ES-I3 (cell line): ENCODE measurements around the gene TPM1.

Experiments
- H3K36me3 ChIP-seq: 2 replicates; pipeline ENCODE4 v1.6.1; 2013; ENCODE audit warnings: mild to moderate bottlenecking, low read length, control low read depth, moderate library complexity; ENCODE audit not compliant: insufficient read depth
- H3K4me1 ChIP-seq: 2 replicates; pipeline ENCODE4 v1.6.1; 2013; ENCODE audit warnings: mild to moderate bottlenecking, control low read depth, low read length; ENCODE audit not compliant: insufficient read depth
- H3K9ac ChIP-seq: 2 replicates; pipeline ENCODE4 v1.6.1; 2013; ENCODE audit warnings: low read depth, mild to moderate bottlenecking, low read length, moderate library complexity
- H3K9me3 ChIP-seq: 2 replicates; pipeline ENCODE4 v1.6.1; 2013; ENCODE audit warnings: mild to moderate bottlenecking, low read length, moderate library complexity; ENCODE audit not compliant: control insufficient read depth, insufficient read depth

TPM1 gene

GRCh38 chr15:63075984-63076713, 33.6 kb downstream of the TPM1 start:
- H3K9me3 ChIP-seq, result no peaks in the 10 kb centered on the region
- no peaks in the 10 kb centered on the region for H3K36me3 ChIP-seq
- 0 out of 2 replicates have a peak overlapping the region, but pooled peaks have one; percentile 1 for H3K9ac ChIP-seq
- H3K4me1 ChIP-seq, result peaks cover 56% of the 10 kb centered on the region

- Histone ChIP-seq H3K9me3 (no peaks in the 10 kb centered on the region), H3K36me3 (no peaks in the 10 kb centered on the region), H3K4me1 (peaks cover 60% of the 10 kb centered on the region), H3K9ac (peak overlapping the region; percentile 4; the same call in 1 of the 2 replicates)
Observed at GRCh38 chr15:63076714-63077046, 34.1 kb downstream of the TPM1 start.

GRCh38 chr15:63077952-63078351, 35.4 kb downstream of the TPM1 start:
- Histone ChIP-seq H3K4me1 (peaks cover 73% of the 10 kb centered on the region), H3K36me3 (no peaks in the 10 kb centered on the region), H3K9ac (peak overlapping the region; percentile 3; the same call in 1 of the 2 replicates), H3K9me3 (no peaks in the 10 kb centered on the region)

GRCh38 chr15:63079947-63080626, 37.5 kb downstream of the TPM1 start:
- Histone ChIP-seq H3K4me1 (peaks cover 69% of the 10 kb centered on the region), H3K9me3 (no peaks in the 10 kb centered on the region), H3K36me3 (no peaks in the 10 kb centered on the region), H3K9ac (peak overlapping the region; percentile 1; the same call in 1 of the 2 replicates)

- no peak overlapping the region for H3K9ac ChIP-seq
- H3K9me3 ChIP-seq, result no peaks in the 10 kb centered on the region
- peaks cover 63% of the 10 kb centered on the region for H3K4me1 ChIP-seq
- H3K36me3 ChIP-seq, result no peaks in the 10 kb centered on the region
Observed at GRCh38 chr15:63080634-63081250, 38.2 kb downstream of the TPM1 start.

GRCh38 chr15:63082366-63082765, 39.8 kb downstream of the TPM1 start:
- Histone ChIP-seq H3K36me3 (no peaks in the 10 kb centered on the region), H3K4me1 (peaks cover 56% of the 10 kb centered on the region), H3K9me3 (no peaks in the 10 kb centered on the region), H3K9ac (no peak overlapping the region)

GRCh38 chr15:63083044-63083443, 40.5 kb downstream of the TPM1 start:
- H3K9ac ChIP-seq, result no peak overlapping the region
- peaks cover 51% of the 10 kb centered on the region for H3K4me1 ChIP-seq
- no peaks in the 10 kb centered on the region for H3K36me3 ChIP-seq
- no peaks in the 10 kb centered on the region for H3K9me3 ChIP-seq

- no peaks in the 10 kb centered on the region for H3K36me3 ChIP-seq
- no peaks in the 10 kb centered on the region for H3K9me3 ChIP-seq
- peaks cover 50% of the 10 kb centered on the region for H3K4me1 ChIP-seq
- H3K9ac ChIP-seq, result no peak overlapping the region
Observed at GRCh38 chr15:63083541-63083940, 41.0 kb downstream of the TPM1 start.

- Histone ChIP-seq H3K9me3 (no peaks in the 10 kb centered on the region), H3K4me1 (peaks cover 58% of the 10 kb centered on the region), H3K36me3 (no peaks in the 10 kb centered on the region), H3K9ac (no peak overlapping the region)
Observed at GRCh38 chr15:63084806-63085205, 42.3 kb downstream of the TPM1 start.

- H3K36me3 ChIP-seq, result no peaks in the 10 kb centered on the region
- peaks cover 59% of the 10 kb centered on the region for H3K4me1 ChIP-seq
- H3K9me3 ChIP-seq, result no peaks in the 10 kb centered on the region
- H3K9ac ChIP-seq, result no peak overlapping the region
Observed at GRCh38 chr15:63085289-63085688, 42.7 kb downstream of the TPM1 start.

- H3K9ac ChIP-seq, result no peak overlapping the region
- no peaks in the 10 kb centered on the region for H3K9me3 ChIP-seq
- H3K36me3 ChIP-seq, result no peaks in the 10 kb centered on the region
- H3K4me1 ChIP-seq, result peaks cover 55% of the 10 kb centered on the region
Observed at GRCh38 chr15:63086271-63086670, 43.7 kb downstream of the TPM1 start.

- Histone ChIP-seq H3K36me3 (no peaks in the 10 kb centered on the region), H3K9ac (no peak overlapping the region), H3K4me1 (peaks cover 49% of the 10 kb centered on the region), H3K9me3 (no peaks in the 10 kb centered on the region)
Observed at GRCh38 chr15:63086947-63087346, 44.4 kb downstream of the TPM1 start.

GRCh38 chr15:63088533-63089245, 46.1 kb downstream of the TPM1 start:
- Histone ChIP-seq H3K9me3 (no peaks in the 10 kb centered on the region), H3K9ac (no peak overlapping the region), H3K4me1 (peaks cover 34% of the 10 kb centered on the region), H3K36me3 (no peaks in the 10 kb centered on the region)

GRCh38 chr15:63089260-63090043, 46.9 kb downstream of the TPM1 start:
- Histone ChIP-seq H3K4me1 (peaks cover 34% of the 10 kb centered on the region), H3K36me3 (no peaks in the 10 kb centered on the region), H3K9ac (no peak overlapping the region), H3K9me3 (no peaks in the 10 kb centered on the region)
